OCI-LY3 (cell line): ENCODE measurements around the gene CRTC1.

Experiments used
- EZH2phosphoT487 ChIP-seq: fragments of 200-600 bp; shearing (Covaris generic); IDR thresholded peaks from 2 replicates; pipeline ENCODE4 v1.6.1; 2018; ENCODE audit warnings: antibody characterized with exemption, mixed run types, low read depth
- TF ChIP-seq, protein P1 (sequence below): fragments of 200-600, 300-600 bp; sonication (generic); IDR thresholded peaks from 2 replicates; pipeline ENCODE4 v1.5.1; 2014; ENCODE audit warnings: antibody characterized with exemption, low read length, low read depth

GRCh38 chr19:18730885-18731513, 47.5 kb downstream of the CRTC1 start:
- TF ChIP-seq, protein P1, sequence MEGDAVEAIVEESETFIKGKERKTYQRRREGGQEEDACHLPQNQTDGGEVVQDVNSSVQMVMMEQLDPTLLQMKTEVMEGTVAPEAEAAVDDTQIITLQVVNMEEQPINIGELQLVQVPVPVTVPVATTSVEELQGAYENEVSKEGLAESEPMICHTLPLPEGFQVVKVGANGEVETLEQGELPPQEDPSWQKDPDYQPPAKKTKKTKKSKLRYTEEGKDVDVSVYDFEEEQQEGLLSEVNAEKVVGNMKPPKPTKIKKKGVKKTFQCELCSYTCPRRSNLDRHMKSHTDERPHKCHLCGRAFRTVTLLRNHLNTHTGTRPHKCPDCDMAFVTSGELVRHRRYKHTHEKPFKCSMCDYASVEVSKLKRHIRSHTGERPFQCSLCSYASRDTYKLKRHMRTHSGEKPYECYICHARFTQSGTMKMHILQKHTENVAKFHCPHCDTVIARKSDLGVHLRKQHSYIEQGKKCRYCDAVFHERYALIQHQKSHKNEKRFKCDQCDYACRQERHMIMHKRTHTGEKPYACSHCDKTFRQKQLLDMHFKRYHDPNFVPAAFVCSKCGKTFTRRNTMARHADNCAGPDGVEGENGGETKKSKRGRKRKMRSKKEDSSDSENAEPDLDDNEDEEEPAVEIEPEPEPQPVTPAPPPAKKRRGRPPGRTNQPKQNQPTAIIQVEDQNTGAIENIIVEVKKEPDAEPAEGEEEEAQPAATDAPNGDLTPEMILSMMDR = no peak
- no peak for TF ChIP-seq EZH2phosphoT487
